PC-9 (cell line): ENCODE measurements around the gene RNF17. TPM values are rescaled to one million over a fixed set of nuclear protein-coding genes. Genes with fewer than 3 reads are reported as not detected.

Experiments used
- Bru-seq: library from RNA; stranded (reverse); fragments of 400-500 nt; gene quantifications from one replicate; lab custom pipeline; 2021; lab: Mats Ljungman, UMichigan
- BruChase-seq, 2 experiments: library from RNA; stranded (reverse); fragments of 400-500 nt; gene quantifications; one replicate each; lab custom pipeline; 2021; lab: Mats Ljungman, UMichigan
- BruUV-seq: library from RNA; stranded (reverse); fragments of 400-500 nt; replicated peaks from 2 replicates; lab custom pipeline; 2021; lab: Mats Ljungman, UMichigan
- CTCF ChIA-PET: fragments of 300-600 bp; sonication (Branson Sonifier 250); formaldehyde crosslinking; loops from one replicate; lab custom pipeline; 2022; ENCODE audit warnings: antibody characterized with exemption; lab: Charles Lee
- POLR2A ChIA-PET: fragments of 300-600 bp; sonication (Branson Sonifier 250); formaldehyde crosslinking; loops from one replicate; lab custom pipeline; 2022; ENCODE audit warnings: antibody characterized with exemption; ENCODE audit not compliant: unreplicated experiment; lab: Charles Lee
- DNase-seq, 2 experiments: peaks; one replicate each; pipeline versions ENCODE4 v3.0.0 to v3.0.0-alpha.2; 2015 to 2022; ENCODE audit warnings: mixed read lengths in 1 of 2
- H2AFZ ChIP-seq: fragments of 200-600 bp; sonication (generic); 2 replicates; pipeline ENCODE4 v1.8.1; 2017; ENCODE audit warnings: antibody characterized with exemption
- H3F3A ChIP-seq: fragments of 200-600 bp; sonication (generic); 2 replicates; pipeline ENCODE4 v1.8.1; 2017; ENCODE audit warnings: antibody characterized with exemption, mild to moderate bottlenecking, low read depth; ENCODE audit not compliant: insufficient read depth
- H3K27ac ChIP-seq: fragments of 200-600 bp; sonication (generic); 2 replicates; pipeline ENCODE4 v1.6.1; 2016; ENCODE audit warnings: mixed run types
- H3K27me3 ChIP-seq: fragments of 200-600 bp; sonication (generic); 2 replicates; pipeline ENCODE4 v1.6.1; 2016; ENCODE audit warnings: low read depth, mixed run types; ENCODE audit not compliant: insufficient read depth
- H3K36me3 ChIP-seq: fragments of 200-600 bp; sonication (generic); 2 replicates; pipeline ENCODE4 v1.6.1; 2016; ENCODE audit warnings: low read depth, mixed run types
- H3K4me1 ChIP-seq: fragments of 200-600 bp; sonication (generic); replicated peaks from 2 replicates; pipeline ENCODE4 v1.6.1; 2016; ENCODE audit warnings: mixed run types; ENCODE audit not compliant: insufficient read depth
- H3K4me2 ChIP-seq: fragments of 200-600 bp; sonication (generic); 2 replicates; pipeline ENCODE4 v1.6.1; 2017; ENCODE audit warnings: mixed run types
- H3K4me3 ChIP-seq: fragments of 200-600 bp; sonication (generic); 2 replicates; pipeline ENCODE4 v1.6.1; 2016; ENCODE audit warnings: mixed run types
- H3K79me2 ChIP-seq: fragments of 200-600 bp; sonication (generic); 2 replicates; pipeline ENCODE4 v1.6.1; 2017; ENCODE audit warnings: low read depth, mixed run types
- H3K9me2 ChIP-seq: fragments of 200-600 bp; sonication (generic); 2 replicates; pipeline ENCODE4 v1.8.1; 2017; ENCODE audit warnings: mild to moderate bottlenecking; ENCODE audit not compliant: insufficient read depth
- H3K9me3 ChIP-seq: fragments of 200-600 bp; sonication (generic); 2 replicates; pipeline ENCODE4 v1.8.1; 2016; ENCODE audit warnings: low read depth; ENCODE audit not compliant: insufficient read depth
- H4K20me1 ChIP-seq: fragments of 200-600 bp; sonication (generic); 2 replicates; pipeline ENCODE4 v1.8.1; 2017; ENCODE audit not compliant: insufficient read depth
- CTCF ChIP-seq: fragments of 200-600 bp; sonication (generic); conservative IDR thresholded peaks from 2 replicates; pipeline ENCODE4 v1.6.1; 2017; ENCODE audit warnings: mixed run types, antibody characterized with exemption, mild to moderate bottlenecking, moderate library complexity
- EZH2 ChIP-seq: fragments of 200-600 bp; sonication (generic); IDR thresholded peaks from 2 replicates; pipeline ENCODE4 v1.8.0; 2017; ENCODE audit warnings: antibody characterized with exemption, low read depth
- intact Hi-C: fragments of 100-400 bp; cut with micrococcal nuclease; formaldehyde crosslinking; loops from one replicate; pipeline ENCODE4 v1.10.0; 2022; ENCODE audit not compliant: unreplicated experiment
- long read RNA-seq: library from polyadenylated mRNA; stranded (forward); transcript quantifications from one replicate; pipeline ENCODE4 v2.0.0, GENCODE V29; 2022
- total RNA-seq: library from RNA; stranded (reverse); gene quantifications from 2 replicates; pipeline ENCODE4 v1.2.3, GENCODE V29; 2021

Gene RNF17
- total RNA-seq (not detected in 2 replicates), Bru-seq, nascent RNA (percentile 1 among the genes with signal in this experiment), BruChase-seq, experiment 1, labeled RNA remaining after a 2-hour chase (not detected), BruChase-seq, experiment 2, labeled RNA remaining after a 6-hour chase (percentile 1 among the genes with signal in this experiment)
- long read RNA-seq: 0 reads

GRCh38 chr13:24763596-24764275 is at the start of gene RNF17:
RNF17 (plus strand) TSS chr13:24764169; CDS start chr13:24764204, 35 bp downstream.
- CTCF ChIA-PET: no interaction called here
- Histone ChIP-seq H3K27me3 (no peaks in the 10 kb centered on the region), H3F3A (no peaks in the 10 kb centered on the region), H3K4me1 (no peaks in the 10 kb centered on the region), H3K27ac (no peak within 1 kb of the TSS), H3K4me3 (no peak within 1 kb of the TSS), H4K20me1 (no peaks in the 10 kb centered on the region), H3K4me2 (no peak within 1 kb of the TSS), H3K9me3 (no peaks in the 10 kb centered on the region), H2AFZ (no peak within 1 kb of the TSS), H3K9me2 (no peaks in the 10 kb centered on the region; the same call in 1 of the 2 replicates), H3K79me2 (no peaks in the 10 kb centered on the region), H3K36me3 (no peaks in the 10 kb centered on the region)
- no TSS peak for BruUV-seq
- no peak for TF ChIP-seq EZH2
- no peak for TF ChIP-seq CTCF
- intact Hi-C loops: no loop called here
- POLR2A ChIA-PET: no interaction called here
- DNase-seq: no peak

GRCh38 chr13:24716011-24716410 is 48.0 kb upstream of the RNF17 start:
- Histone ChIP-seq H4K20me1 (no peaks in the 10 kb centered on the region), H3F3A (no peaks in the 10 kb centered on the region), H3K79me2 (no peaks in the 10 kb centered on the region), H3K27ac (no peak overlapping the region), H2AFZ (no peak overlapping the region), H3K4me2 (no peak overlapping the region), H3K36me3 (no peaks in the 10 kb centered on the region), H3K9me2 (no peaks in the 10 kb centered on the region), H3K9me3 (no peaks in the 10 kb centered on the region), H3K4me3 (no peak overlapping the region), H3K27me3 (peaks cover 14% of the 10 kb centered on the region; the same call in 1 of the 2 replicates), H3K4me1 (no peaks in the 10 kb centered on the region)
- BruUV-seq: no TSS peak
- TF ChIP-seq EZH2 (no peak), CTCF (no peak)
- POLR2A ChIA-PET: no interaction called here
- intact Hi-C loops: no loop called here
- no peak for DNase-seq
- CTCF ChIA-PET: no interaction called here

- ChIA-PET POLR2A (no interaction called here), CTCF (no interaction called here)
- intact Hi-C loops: no loop called here
- BruUV-seq: no TSS peak
- no peak overlapping the region for H3K27ac ChIP-seq
- H3K4me2 ChIP-seq: no peak overlapping the region
- peaks cover 17% of the 10 kb centered on the region; the same call in 1 of the 2 replicates for H3K27me3 ChIP-seq
- H2AFZ ChIP-seq: no peak overlapping the region
- DNase-seq: no peak
- H3K36me3 ChIP-seq: no peaks in the 10 kb centered on the region
- H3K4me3 ChIP-seq: no peak overlapping the region
- no peaks in the 10 kb centered on the region for H3F3A ChIP-seq
- no peaks in the 10 kb centered on the region for H3K9me2 ChIP-seq
- no peaks in the 10 kb centered on the region for H3K79me2 ChIP-seq
- no peaks in the 10 kb centered on the region for H3K4me1 ChIP-seq
- no peaks in the 10 kb centered on the region for H4K20me1 ChIP-seq
- no peaks in the 10 kb centered on the region for H3K9me3 ChIP-seq
- TF ChIP-seq EZH2: no peak
- TF ChIP-seq CTCF: no peak
These were observed 47.5 kb upstream of the RNF17 start for GRCh38 chr13:24716446-24716845.
